Liver (tissue), 3 donors: ENCODE results near the gene DIPK1A.

Experiments used
- NR2F2 ChIP-seq: IDR thresholded peaks from 2 replicates; pipeline ENCODE4 v1.6.1; 2016; ENCODE audit warnings: antibody characterized with exemption
- TAF1 ChIP-seq: conservative IDR thresholded peaks from 2 replicates; pipeline ENCODE4 v1.6.1; 2016; ENCODE audit warnings: antibody characterized with exemption, mild to moderate bottlenecking
- TF ChIP-seq, protein P1 (sequence below): fragments of 150-350 bp; IDR thresholded peaks from 2 replicates; pipeline ENCODE4 v1.5.1; 2017; ENCODE audit warnings: improper control_type of control experiment, low read depth, low read length; ENCODE audit not compliant: missing input control
- TF ChIP-seq, protein P2 (sequence below): IDR thresholded peaks from 2 replicates; pipeline ENCODE4 v1.6.1; 2016; ENCODE audit warnings: antibody characterized with exemption, mild to moderate bottlenecking
- donor health status: healthy.
- donor health status: healthy.

DNA sequence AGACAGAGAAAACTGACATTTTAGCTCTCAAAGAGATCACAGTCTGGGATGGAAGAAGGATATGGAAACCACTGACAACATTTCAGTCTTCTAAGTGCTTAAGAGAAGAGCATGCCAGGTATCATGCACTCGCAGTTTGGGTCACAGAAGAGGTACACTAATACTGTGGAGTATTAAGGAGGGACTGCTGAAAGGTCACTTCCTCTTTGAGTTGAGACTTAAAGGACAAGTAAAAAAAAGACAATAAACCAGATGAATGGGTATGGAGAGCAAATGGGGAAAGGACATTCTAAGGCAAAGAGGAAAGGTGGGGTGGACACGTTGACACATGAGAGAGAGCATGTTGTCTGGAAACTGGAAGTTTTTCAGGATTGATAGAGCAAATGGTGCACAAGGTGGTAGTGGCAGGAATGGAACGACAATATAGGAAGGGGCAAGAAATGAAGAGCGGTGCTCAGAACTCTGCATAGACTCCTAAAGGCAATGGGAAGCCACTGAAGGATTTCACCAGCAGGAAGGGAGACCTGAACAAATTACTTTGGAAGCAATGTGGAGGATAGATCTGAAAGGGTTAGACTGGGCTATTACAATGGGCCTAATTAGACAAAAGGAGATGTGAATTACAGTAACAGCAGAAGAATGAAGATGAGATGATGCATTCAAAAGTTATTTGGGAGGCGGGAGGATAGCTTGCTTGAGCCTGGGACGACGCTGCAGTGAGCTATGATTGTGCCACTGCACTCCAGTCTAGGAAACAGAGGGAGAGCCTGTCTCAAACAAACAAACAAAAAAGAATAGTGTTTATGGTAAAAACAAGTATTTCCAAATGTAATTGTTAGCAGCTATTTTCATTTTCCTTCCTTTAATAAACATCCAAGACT lies 11.1 kb downstream of the DIPK1A start:
- TF ChIP-seq, protein P1, sequence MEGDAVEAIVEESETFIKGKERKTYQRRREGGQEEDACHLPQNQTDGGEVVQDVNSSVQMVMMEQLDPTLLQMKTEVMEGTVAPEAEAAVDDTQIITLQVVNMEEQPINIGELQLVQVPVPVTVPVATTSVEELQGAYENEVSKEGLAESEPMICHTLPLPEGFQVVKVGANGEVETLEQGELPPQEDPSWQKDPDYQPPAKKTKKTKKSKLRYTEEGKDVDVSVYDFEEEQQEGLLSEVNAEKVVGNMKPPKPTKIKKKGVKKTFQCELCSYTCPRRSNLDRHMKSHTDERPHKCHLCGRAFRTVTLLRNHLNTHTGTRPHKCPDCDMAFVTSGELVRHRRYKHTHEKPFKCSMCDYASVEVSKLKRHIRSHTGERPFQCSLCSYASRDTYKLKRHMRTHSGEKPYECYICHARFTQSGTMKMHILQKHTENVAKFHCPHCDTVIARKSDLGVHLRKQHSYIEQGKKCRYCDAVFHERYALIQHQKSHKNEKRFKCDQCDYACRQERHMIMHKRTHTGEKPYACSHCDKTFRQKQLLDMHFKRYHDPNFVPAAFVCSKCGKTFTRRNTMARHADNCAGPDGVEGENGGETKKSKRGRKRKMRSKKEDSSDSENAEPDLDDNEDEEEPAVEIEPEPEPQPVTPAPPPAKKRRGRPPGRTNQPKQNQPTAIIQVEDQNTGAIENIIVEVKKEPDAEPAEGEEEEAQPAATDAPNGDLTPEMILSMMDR, result no peak
- TF ChIP-seq NR2F2 (no peak), TAF1 (no peak)
- TF ChIP-seq, protein P2, sequence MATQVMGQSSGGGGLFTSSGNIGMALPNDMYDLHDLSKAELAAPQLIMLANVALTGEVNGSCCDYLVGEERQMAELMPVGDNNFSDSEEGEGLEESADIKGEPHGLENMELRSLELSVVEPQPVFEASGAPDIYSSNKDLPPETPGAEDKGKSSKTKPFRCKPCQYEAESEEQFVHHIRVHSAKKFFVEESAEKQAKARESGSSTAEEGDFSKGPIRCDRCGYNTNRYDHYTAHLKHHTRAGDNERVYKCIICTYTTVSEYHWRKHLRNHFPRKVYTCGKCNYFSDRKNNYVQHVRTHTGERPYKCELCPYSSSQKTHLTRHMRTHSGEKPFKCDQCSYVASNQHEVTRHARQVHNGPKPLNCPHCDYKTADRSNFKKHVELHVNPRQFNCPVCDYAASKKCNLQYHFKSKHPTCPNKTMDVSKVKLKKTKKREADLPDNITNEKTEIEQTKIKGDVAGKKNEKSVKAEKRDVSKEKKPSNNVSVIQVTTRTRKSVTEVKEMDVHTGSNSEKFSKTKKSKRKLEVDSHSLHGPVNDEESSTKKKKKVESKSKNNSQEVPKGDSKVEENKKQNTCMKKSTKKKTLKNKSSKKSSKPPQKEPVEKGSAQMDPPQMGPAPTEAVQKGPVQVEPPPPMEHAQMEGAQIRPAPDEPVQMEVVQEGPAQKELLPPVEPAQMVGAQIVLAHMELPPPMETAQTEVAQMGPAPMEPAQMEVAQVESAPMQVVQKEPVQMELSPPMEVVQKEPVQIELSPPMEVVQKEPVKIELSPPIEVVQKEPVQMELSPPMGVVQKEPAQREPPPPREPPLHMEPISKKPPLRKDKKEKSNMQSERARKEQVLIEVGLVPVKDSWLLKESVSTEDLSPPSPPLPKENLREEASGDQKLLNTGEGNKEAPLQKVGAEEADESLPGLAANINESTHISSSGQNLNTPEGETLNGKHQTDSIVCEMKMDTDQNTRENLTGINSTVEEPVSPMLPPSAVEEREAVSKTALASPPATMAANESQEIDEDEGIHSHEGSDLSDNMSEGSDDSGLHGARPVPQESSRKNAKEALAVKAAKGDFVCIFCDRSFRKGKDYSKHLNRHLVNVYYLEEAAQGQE, result no peak
